ENCODE measurements around the gene KDM2B.
A peak's percentile ranks its signal among the peaks of the same experiment; 100 is the strongest.

Gene KDM2B

DNA sequence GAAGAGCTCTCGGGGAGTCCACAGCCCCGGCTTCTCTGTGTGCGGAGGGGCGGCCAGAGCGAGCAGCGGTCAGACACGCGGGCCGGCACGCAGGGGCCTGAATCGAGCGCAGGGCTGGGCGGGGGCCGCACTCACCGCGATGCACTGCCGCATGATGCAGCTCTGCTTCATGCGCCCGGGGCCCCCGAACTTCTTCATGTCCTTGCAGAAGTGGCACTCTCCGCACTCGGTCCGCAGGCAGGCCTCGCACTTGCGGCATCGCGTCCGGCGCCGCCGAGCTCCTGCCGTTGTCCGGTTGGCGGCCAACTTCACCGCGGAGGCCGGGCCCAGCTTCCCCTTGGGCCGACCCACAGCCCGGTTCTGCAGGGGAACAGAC is 127.8 kb downstream of the KDM2B start:
- TF ChIP-seq, protein P1, sequence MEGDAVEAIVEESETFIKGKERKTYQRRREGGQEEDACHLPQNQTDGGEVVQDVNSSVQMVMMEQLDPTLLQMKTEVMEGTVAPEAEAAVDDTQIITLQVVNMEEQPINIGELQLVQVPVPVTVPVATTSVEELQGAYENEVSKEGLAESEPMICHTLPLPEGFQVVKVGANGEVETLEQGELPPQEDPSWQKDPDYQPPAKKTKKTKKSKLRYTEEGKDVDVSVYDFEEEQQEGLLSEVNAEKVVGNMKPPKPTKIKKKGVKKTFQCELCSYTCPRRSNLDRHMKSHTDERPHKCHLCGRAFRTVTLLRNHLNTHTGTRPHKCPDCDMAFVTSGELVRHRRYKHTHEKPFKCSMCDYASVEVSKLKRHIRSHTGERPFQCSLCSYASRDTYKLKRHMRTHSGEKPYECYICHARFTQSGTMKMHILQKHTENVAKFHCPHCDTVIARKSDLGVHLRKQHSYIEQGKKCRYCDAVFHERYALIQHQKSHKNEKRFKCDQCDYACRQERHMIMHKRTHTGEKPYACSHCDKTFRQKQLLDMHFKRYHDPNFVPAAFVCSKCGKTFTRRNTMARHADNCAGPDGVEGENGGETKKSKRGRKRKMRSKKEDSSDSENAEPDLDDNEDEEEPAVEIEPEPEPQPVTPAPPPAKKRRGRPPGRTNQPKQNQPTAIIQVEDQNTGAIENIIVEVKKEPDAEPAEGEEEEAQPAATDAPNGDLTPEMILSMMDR (conservative IDR thresholded peaks at IDR 0.05), result no peak
- TF ChIP-seq ZFX (IDR thresholded peaks at IDR 0.05), result no peak
- no peak overlapping the region for H3K27ac ChIP-seq

DNA sequence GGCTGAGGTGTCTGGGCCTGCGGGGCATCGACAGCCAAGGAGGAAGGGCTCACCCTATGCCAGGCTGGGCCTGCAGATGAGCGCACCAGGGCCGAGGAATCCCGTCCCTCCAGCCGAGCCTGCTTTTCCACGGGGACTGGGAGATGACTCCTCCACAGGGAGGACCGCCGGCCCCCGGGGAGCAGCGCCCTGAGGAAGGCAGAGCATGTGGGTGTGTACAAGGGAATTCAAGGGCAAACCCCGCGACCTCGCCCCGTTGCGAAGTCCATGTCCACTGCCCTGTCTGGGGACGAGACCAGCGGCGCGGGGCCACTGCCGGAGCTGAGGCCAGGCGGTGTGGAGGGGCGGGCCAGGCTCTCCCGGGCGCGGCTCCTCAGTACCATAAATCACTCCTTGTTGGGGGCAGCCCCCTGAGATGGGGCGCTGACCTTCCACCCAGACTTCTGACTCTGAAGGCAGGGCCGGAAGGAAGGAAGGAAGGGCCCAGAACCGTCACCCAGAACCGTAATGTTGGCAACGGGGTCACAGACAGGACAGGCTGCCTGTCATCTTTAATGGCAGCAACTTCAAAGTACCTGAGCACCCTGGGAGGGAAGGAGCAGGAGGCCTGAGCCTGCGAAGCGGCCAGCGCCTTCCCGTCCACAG is 128.4 kb downstream of the KDM2B start:
- H3K27ac ChIP-seq, result no peak overlapping the region
- TF ChIP-seq, protein P1 (conservative IDR thresholded peaks at IDR 0.05), result no peak
- TF ChIP-seq ZFX (IDR thresholded peaks at IDR 0.05), result no peak

DNA sequence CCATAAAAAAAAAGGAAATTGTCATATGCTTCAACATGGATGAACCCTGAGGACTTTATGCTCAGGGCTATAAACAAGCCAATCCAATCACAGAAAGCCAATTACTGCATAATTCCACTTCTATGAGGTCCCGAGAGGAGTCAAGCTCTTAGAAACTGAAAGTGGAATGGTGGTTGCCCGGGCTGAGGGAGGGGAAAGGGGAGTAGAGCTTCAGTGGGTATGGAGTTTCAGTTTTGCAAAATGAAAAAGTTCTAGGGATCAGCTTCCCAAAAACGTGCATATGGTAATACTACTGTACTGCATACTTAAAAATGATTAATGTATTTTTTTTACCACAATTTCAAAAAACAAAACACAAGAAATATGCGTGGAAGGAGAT is 128.9 kb downstream of the KDM2B start:
- TF ChIP-seq, protein P1 (conservative IDR thresholded peaks at IDR 0.05), result no peak
- TF ChIP-seq ZFX (IDR thresholded peaks at IDR 0.05), result no peak
- no peak overlapping the region for H3K27ac ChIP-seq

DNA sequence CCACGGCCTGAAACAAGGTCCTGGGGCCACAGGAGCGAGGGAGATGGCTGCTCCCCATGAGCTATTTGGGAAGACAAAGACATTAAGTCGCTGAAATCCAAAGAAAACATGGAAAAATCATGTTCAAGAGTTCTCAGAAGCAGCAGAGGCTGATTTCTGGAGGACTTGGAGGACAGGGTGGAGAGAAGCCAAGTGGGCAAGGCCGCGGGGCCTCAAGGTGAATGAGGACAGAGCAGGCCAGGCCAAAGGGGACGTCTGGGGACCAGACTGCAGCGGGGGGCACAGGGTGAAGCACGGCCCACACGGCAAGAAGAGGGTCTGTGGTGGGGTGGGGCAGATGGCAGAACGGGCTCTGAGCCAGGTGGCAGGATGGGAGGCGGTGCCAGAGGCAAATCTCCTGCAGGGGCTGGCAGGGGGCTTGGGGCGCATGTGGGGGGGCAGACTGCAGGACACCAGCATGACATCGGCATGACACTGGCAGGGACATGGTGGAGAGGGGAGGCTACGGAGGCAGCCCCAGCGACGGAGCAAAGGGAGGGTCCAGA is 132.0 kb downstream of the KDM2B start:
- no peak overlapping the region for H3K27ac ChIP-seq
- no peak for TF ChIP-seq ZFX (IDR thresholded peaks at IDR 0.05)
- TF ChIP-seq, protein P1 (conservative IDR thresholded peaks at IDR 0.05), result no peak

DNA sequence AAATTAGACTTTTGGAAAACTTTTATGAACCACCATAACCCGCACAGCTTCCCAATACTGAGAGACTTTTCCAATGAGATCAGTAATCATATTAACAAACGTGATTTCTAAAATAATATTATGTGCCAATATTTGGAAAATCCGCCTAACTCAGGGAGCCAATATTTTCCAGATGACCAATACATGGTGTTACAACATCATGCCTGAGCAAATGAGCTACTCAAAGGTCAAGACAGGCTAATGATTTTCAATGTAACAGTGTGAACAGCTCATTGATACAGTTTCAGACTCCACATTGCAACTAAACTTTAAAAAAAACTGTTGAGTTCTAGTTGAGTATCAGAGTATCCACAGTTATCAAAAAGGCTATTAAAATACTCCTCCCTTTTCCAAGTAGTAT is 134.1 kb downstream of the KDM2B start:
- TF ChIP-seq ZFX (IDR thresholded peaks at IDR 0.05), result no peak
- TF ChIP-seq, protein P1 (conservative IDR thresholded peaks at IDR 0.05), result no peak
- no peak overlapping the region for H3K27ac ChIP-seq

DNA sequence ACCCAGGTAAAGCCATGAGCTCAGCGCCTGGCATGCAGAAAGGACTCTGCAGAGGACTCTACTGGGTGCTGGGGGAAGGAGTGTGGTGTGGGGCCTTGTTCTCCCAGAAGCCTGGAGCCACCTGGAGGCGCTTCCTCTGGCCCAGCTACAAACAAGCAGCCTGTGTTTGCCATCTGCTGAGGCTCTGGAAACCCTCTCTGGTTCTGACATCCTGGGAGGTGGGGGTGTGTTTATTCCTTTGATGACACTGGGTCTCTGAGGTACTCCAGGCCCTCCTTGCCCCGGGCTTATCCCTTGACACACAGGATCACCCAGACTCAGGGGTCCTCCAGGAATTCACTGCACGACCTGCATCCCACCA is 136.0 kb downstream of the KDM2B start:
- no peak overlapping the region for H3K27ac ChIP-seq
- TF ChIP-seq, protein P1 (conservative IDR thresholded peaks at IDR 0.05), result no peak
- no peak for TF ChIP-seq ZFX (IDR thresholded peaks at IDR 0.05)

DNA sequence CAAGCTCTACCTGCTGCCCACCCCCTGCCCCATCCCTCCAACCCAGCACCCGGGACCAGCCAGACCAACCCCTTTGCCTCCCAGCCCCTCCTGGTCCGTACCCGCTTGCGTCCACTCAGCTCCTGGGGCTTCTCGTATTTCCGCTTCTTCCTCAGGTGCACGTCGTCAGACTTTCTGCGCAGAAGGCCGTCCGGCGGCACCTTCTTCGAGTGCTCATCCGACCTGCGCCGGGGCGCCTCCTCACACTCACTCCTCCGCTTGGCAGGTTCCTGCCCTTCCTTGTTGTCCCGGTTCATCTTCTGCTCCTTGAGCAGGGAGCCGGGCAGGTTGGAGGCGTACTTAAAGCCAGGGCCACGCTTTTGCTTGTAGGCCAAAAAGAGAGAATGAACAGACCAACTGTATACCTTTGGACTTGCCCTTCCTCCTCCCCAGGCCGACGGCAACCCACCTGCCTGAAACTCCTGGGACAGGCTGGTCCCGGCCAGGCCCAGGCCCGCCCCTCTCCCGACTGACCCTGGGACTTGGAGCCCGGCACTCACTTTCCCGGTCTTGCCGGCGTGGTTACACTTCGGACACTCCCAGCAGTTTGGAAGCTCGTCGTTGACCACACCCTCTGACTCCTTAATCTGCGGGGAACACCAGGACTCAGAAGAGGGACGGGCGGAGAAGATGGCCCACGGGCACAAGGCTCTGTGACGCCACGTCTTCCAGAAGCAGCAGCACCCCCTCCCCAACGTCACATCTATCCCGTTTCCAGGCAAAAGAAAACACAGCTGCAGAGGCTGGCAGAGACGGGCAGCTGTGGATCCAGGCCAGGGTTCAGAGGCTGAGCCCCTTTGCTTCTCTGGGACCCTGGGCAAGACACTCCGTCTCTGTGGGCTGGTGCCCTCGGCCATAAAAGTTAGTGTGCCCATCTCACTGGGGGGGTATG is 136.6 kb downstream of the KDM2B start:
- H3K27ac ChIP-seq, result peak overlapping the region; percentile 5; the same call in 1 of the 2 replicates
- TF ChIP-seq, protein P1 (conservative IDR thresholded peaks at IDR 0.05), result no peak
- no peak for TF ChIP-seq ZFX (IDR thresholded peaks at IDR 0.05)
